H1 (cell line): ENCODE data around the gene KCNQ2.

Experiments
- BACH1 ChIP-seq: IDR thresholded peaks from 2 replicates; pipeline ENCODE4 v1.6.1; 2012; ENCODE audit warnings: low read length, improper control_type of control experiment
- CTCF ChIP-seq, 3 experiments: IDR thresholded peaks; 1 replicate in 2 of 3; 2 replicates in 1 of 3; pipeline versions ENCODE4 v1.5.1 to v1.6.1; 2011; ENCODE audit warnings: low read length in 3 of 3, mild to moderate bottlenecking in 3 of 3, inconsistent platforms in 2 of 3, low read depth in 1 of 3, moderate library complexity in 1 of 3; ENCODE audit not compliant: insufficient read depth in 1 of 3; ENCODE audit errors: control extremely low read depth in 1 of 3
- EZH2 ChIP-seq: fragments of 200-600 bp; sonication (generic); IDR thresholded peaks from 2 replicates; pipeline ENCODE4 v1.7.1; 2012; ENCODE audit warnings: low read depth, mild to moderate bottlenecking, moderate library complexity, low read length, inconsistent platforms; ENCODE audit not compliant: severe bottlenecking
- HDAC2 ChIP-seq, 2 experiments: fragments of 300-600 bp in 1 of 2; sonication (generic) in 1 of 2; IDR thresholded peaks; 2 replicates each; pipeline ENCODE4 v1.6.1; 2011 to 2012; ENCODE audit warnings: low read depth in 2 of 2, low read length in 2 of 2, mild to moderate bottlenecking in 2 of 2, moderate library complexity in 2 of 2, borderline replicate concordance in 1 of 2, inconsistent platforms in 1 of 2
- JUND ChIP-seq: IDR thresholded peaks from 2 replicates; pipeline ENCODE4 v1.6.1; 2011; ENCODE audit warnings: mild to moderate bottlenecking, improper control_type of control experiment, low read length

GRCh38 chr20:63488315-63489251 lies 16.1 kb upstream of the KCNQ2 start:
- TF ChIP-seq BACH1 (no peak), JUND (no peak), EZH2 (no peak), CTCF (IDR thresholded peaks at IDR 0.05; ENCODE audit: control extremely low read depth in 1 of 3, insufficient read depth in 1 of 3, low read depth in 1 of 3, low read length in 3 of 3) (no peak), HDAC2 (IDR thresholded peaks at IDR 0.05; ENCODE audit: borderline replicate concordance in 1 of 2, low read depth in 2 of 2, low read length in 2 of 2) (no peak)
